Esophagus squamous epithelium (tissue), 5 donors: Measurements from ENCODE around the gene NEDD8. TPM values are rescaled to one million over a fixed set of nuclear protein-coding genes. Genes with fewer than 3 reads are reported as not detected.

Source experiments
- DNase-seq: peaks from one replicate; lab custom pipeline; 2025; lab: John Stamatoyannopoulos, UW
- H3K27ac ChIP-seq, 4 donors: fragments of 200-600 bp; sonication (generic); one replicate each; pipeline ENCODE4 v1.5.1; 2016 to 2019; ENCODE audit warnings: mild to moderate bottlenecking in 1 of 4
- H3K27me3 ChIP-seq, 4 donors: fragments of 200-600 bp; sonication (generic); 1 replicate in 3 of 4; 2 replicates in 1 of 4; pipeline versions ENCODE4 v1.5.1 to v1.6.0; 2017 to 2021; ENCODE audit warnings: antibody characterized with exemption in 1 of 4
- H3K36me3 ChIP-seq, 3 donors: fragments of 200-600 bp; sonication (generic); one replicate each; pipeline ENCODE4 v1.5.1; 2016 to 2019
- H3K4me1 ChIP-seq, 3 donors: fragments of 200-600 bp; sonication (generic); one replicate each; pipeline ENCODE4 v1.5.1; 2017 to 2019
- H3K4me3 ChIP-seq, 4 donors: fragments of 200-600 bp; sonication (generic); 1 replicate in 3 of 4; 2 replicates in 1 of 4; pipeline ENCODE4 v1.5.1; 2016 to 2019; ENCODE audit warnings: mild to moderate bottlenecking in 2 of 4, moderate library complexity in 1 of 4
- H3K9me3 ChIP-seq, 3 donors: fragments of 200-600 bp; sonication (generic); one replicate each; pipeline ENCODE4 v1.5.1; 2016 to 2019
- CTCF ChIP-seq, 6 experiments: fragments of 450-650 bp in 4 of 6; fragments of 200-600 bp in 2 of 6; sonication (generic) in 2 of 6; IDR thresholded peaks; one replicate each; pipeline ENCODE4 v1.5.1; 2016 to 2019; ENCODE audit warnings: antibody characterized with exemption in 6 of 6, mild to moderate bottlenecking in 4 of 6, moderate library complexity in 4 of 6
- POLR2A ChIP-seq, 4 donors: fragments of 450-650 bp; IDR thresholded peaks; one replicate each; pipeline ENCODE4 v1.6.1; 2017; ENCODE audit warnings: antibody characterized with exemption in 4 of 4, mild to moderate bottlenecking in 4 of 4, moderate library complexity in 3 of 4
- WGBS, 2 donors: methylation state at CpG; one replicate each; pipeline ENCODE4 v1.1.5; 2018; 5-methylcytosine and 5-hydroxymethylcytosine counted together
- intact Hi-C: fragments of 100-400 bp; cut with DNase I; formaldehyde crosslinking; loops from one replicate; pipeline ENCODE4 v1.15.0; 2022
- small RNA-seq, 4 donors: library from RNA; depleted of rRNA; stranded (forward); fragments of <200 nt; gene quantifications; one replicate each; pipeline ENCODE3, GENCODE V24; 2016
- total RNA-seq, 4 donors: library from RNA; depleted of rRNA; stranded (reverse); fragments of >200 nt; gene quantifications; one replicate each; pipeline ENCODE4 v1.1.0, GENCODE V29; 2016
- donor health status: DM: yes; HTN: yes; CAD: no.

NEDD8 gene
- total RNA-seq, 4 donors from 2014 or later: 93.1 to 182 (median 121) TPM

- H3K9me3 ChIP-seq: no peaks in the 10 kb centered on the region
- peaks cover 0 to 24% (median 5%) of the 10 kb centered on the region in 3 donors for H3K4me1 ChIP-seq
- no peak for TF ChIP-seq CTCF (IDR thresholded peaks at IDR 0.05)
- H3K4me3 ChIP-seq: peak within 1 kb of the TSS in 3 of 4 donors; percentile 27 to 42 (median 34)
- WGBS, 2 donors: 37 to 73% methylated on average over 4 to 20 of the region's 63 CpGs
- no peaks in the 10 kb centered on the region for H3K27me3 ChIP-seq
- no peak for DNase-seq
- intact Hi-C loops: no loop called here
- H3K36me3 ChIP-seq: peaks cover 0 to 56% (median 5%) of the 10 kb centered on the region in 3 donors
- H3K27ac ChIP-seq: peak within 1 kb of the TSS in 3 of 4 donors; percentile 30 to 69 (median 50)
Measured at GRCh38 chr14:24171422-24172260, 60.5 kb downstream of the NEDD8 start, which contains the start of gene REC8. REC8 (plus strand) TSS chr14:24172080; CDS start chr14:24172553, 473 bp downstream.

GRCh38 chr14:24167469-24168114, 64.6 kb downstream of the NEDD8 start:
- DNase-seq: no peak
- intact Hi-C loops: no loop called here
- H3K27ac ChIP-seq: no peak overlapping the region
- no peaks in the 10 kb centered on the region for H3K9me3 ChIP-seq
- WGBS, 2 donors: 80 to 94% methylated on average over 3 of the region's 3 CpGs
- TF ChIP-seq CTCF (IDR thresholded peaks at IDR 0.05) (no peak), POLR2A (IDR thresholded peaks at IDR 0.05) (no peak)
- H3K4me1 ChIP-seq: peaks cover 7 to 52% (median 23%) of the 10 kb centered on the region in 3 donors
- no peak overlapping the region for H3K4me3 ChIP-seq
- peaks cover 26 to 82% (median 33%) of the 10 kb centered on the region in 3 donors for H3K36me3 ChIP-seq
- H3K27me3 ChIP-seq: no peaks in the 10 kb centered on the region

Small RNA genes lying within 50 kb of the gene (small RNA-seq; reads per million reads assigned to genes)
- 0 reads per million in 4 donors for gene AL136295.4
- 0 to 0.60 (median 0) reads per million in 4 donors for gene CHMP4A
- 0 to 0.15 (median 0.04) reads per million in 4 donors for gene IPO4
- 0 to 0.21 (median 0) reads per million in 4 donors for gene MDP1

Other genes starting within 250 kb of the NEDD8 start
- 10 to 100 TPM in 3 of 4 donors, 1 to 10 TPM in 1; 9.4 to 35.6 (median 27.2) TPM for gene DHRS4L2, start 243.4 kb downstream of the NEDD8 start, total RNA-seq
- gene CARMIL3, start 180.4 kb downstream of the NEDD8 start, total RNA-seq: 1 to 10 TPM in 2 of 4 donors, under 1 TPM in 2; 0.38 to 1.2 (median 0.86) TPM
- not detected for gene CPNE6, start 160.8 kb downstream of the NEDD8 start, total RNA-seq
- 10 to 100 TPM; 10.5 to 13.5 (median 12.8) TPM for gene PCK2, start 138.1 kb downstream of the NEDD8 start, total RNA-seq
- gene DCAF11, start 117.6 kb downstream of the NEDD8 start, total RNA-seq: 100 to 1,000 TPM in 1 of 4 donors, 10 to 100 TPM in 3; 55.4 to 114 (median 79.3) TPM
- 1 to 10 TPM in 3 of 4 donors, under 1 TPM in 1; 0.79 to 4.5 (median 3.3) TPM for gene NRL, start 117.4 kb downstream of the NEDD8 start, total RNA-seq
- gene FITM1, start 101.7 kb downstream of the NEDD8 start, total RNA-seq: 1 to 10 TPM in 1 of 4 donors, under 1 TPM in 2, not detected in 1; 0.42 to 3.7 (median 0.95) TPM
- gene PSME1, start 96.2 kb downstream of the NEDD8 start, total RNA-seq: 100 to 1,000 TPM; 100 to 256 (median 116) TPM
- 10 to 100 TPM in 3 of 4 donors, 1 to 10 TPM in 1; 6.0 to 12.1 (median 10.9) TPM for gene EMC9, start 90.8 kb downstream of the NEDD8 start, total RNA-seq
- gene PSME2, start 85.8 kb downstream of the NEDD8 start, total RNA-seq: 100 to 1,000 TPM in 1 of 4 donors, 10 to 100 TPM in 3; 44.4 to 110 (median 77.2) TPM
- gene RNF31, start 84.9 kb downstream of the NEDD8 start, total RNA-seq: 10 to 100 TPM; 26.8 to 35.6 (median 32.4) TPM
- 10 to 100 TPM; 21.9 to 52.2 (median 45.9) TPM for gene IRF9, start 71.1 kb downstream of the NEDD8 start, total RNA-seq
- gene REC8, start 60.3 kb downstream of the NEDD8 start, total RNA-seq: 1 to 10 TPM in 3 of 4 donors, under 1 TPM in 1; 0.47 to 7.4 (median 3.0) TPM
- 10 to 100 TPM; 32.9 to 55.1 (median 40.4) TPM for gene IPO4, start 43.6 kb downstream of the NEDD8 start, total RNA-seq
- 10 to 100 TPM; 36.4 to 51.3 (median 44.6) TPM for gene TM9SF1, start 36.9 kb downstream of the NEDD8 start, total RNA-seq
- gene TSSK4, start 26.7 kb downstream of the NEDD8 start, total RNA-seq: not detected
- 10 to 100 TPM; 23.6 to 80.7 (median 62.8) TPM for gene CHMP4A, start 18.9 kb downstream of the NEDD8 start, total RNA-seq
- gene MDP1, start 16.3 kb downstream of the NEDD8 start, total RNA-seq: 10 to 100 TPM in 2 of 4 donors, 1 to 10 TPM in 2; 1.4 to 12.4 (median 8.6) TPM
- gene GMPR2, start 562 bp upstream of the NEDD8 start, total RNA-seq: 10 to 100 TPM; 18.5 to 47.7 (median 33.1) TPM
- 10 to 100 TPM; 46.3 to 94.3 (median 56.1) TPM for gene TINF2, start 10.3 kb upstream of the NEDD8 start, total RNA-seq
- gene TGM1, start 30.8 kb upstream of the NEDD8 start, total RNA-seq: 1,000 to 10,000 TPM in 2 of 4 donors, 100 to 1,000 TPM in 2; 566 to 1,879 (median 1,037) TPM
- 100 to 1,000 TPM in 2 of 4 donors, 10 to 100 TPM in 2; 68.9 to 171 (median 108) TPM for gene RABGGTA, start 39.2 kb upstream of the NEDD8 start, total RNA-seq
- 100 to 1,000 TPM in 2 of 4 donors, 10 to 100 TPM in 2; 81.6 to 164 (median 101) TPM for gene DHRS1, start 67.4 kb upstream of the NEDD8 start, total RNA-seq
- gene NOP9, start 67.5 kb upstream of the NEDD8 start, total RNA-seq: 10 to 100 TPM; 18.0 to 29.8 (median 25.0) TPM
- 10 to 100 TPM; 18.3 to 41.4 (median 30.4) TPM for gene CIDEB, start 75.6 kb upstream of the NEDD8 start, total RNA-seq
- 100 to 1,000 TPM in 3 of 4 donors, 10 to 100 TPM in 1; 66.0 to 169 (median 123) TPM for gene LTB4R2, start 77.8 kb upstream of the NEDD8 start, total RNA-seq
- gene LTB4R, start 79.1 kb upstream of the NEDD8 start, total RNA-seq: 10 to 100 TPM; 47.9 to 99.9 (median 85.4) TPM
- gene ADCY4, start 102.7 kb upstream of the NEDD8 start, total RNA-seq: 10 to 100 TPM in 2 of 4 donors, 1 to 10 TPM in 2; 3.1 to 23.1 (median 11.7) TPM
- 10 to 100 TPM; 10.3 to 21.4 (median 12.7) TPM for gene RIPK3, start 107.6 kb upstream of the NEDD8 start, total RNA-seq
- gene NFATC4, start 135.8 kb upstream of the NEDD8 start, total RNA-seq: 10 to 100 TPM in 2 of 4 donors, 1 to 10 TPM in 2; 2.7 to 22.5 (median 9.2) TPM
- gene NYNRIN, start 166.6 kb upstream of the NEDD8 start, total RNA-seq: 10 to 100 TPM in 3 of 4 donors, 1 to 10 TPM in 1; 4.7 to 14.7 (median 11.8) TPM
- under 1 TPM in 3 of 4 donors, not detected in 1; 0.13 to 0.95 (median 0.85) TPM for gene CBLN3, start 197.3 kb upstream of the NEDD8 start, total RNA-seq
- 10 to 100 TPM; 35.6 to 68.9 (median 42.9) TPM for gene KHNYN, start 197.6 kb upstream of the NEDD8 start, total RNA-seq
- 10 to 100 TPM; 16.1 to 36.0 (median 20.4) TPM for gene SDR39U1, start 210.4 kb upstream of the NEDD8 start, total RNA-seq